MCF 10A (cell line): Measurements from ENCODE around the gene MSH6. TPM values are rescaled to one million over a fixed set of nuclear protein-coding genes. Genes with fewer than 3 reads are reported as not detected.
A peak's percentile ranks its signal among the peaks of the same experiment; 100 is the strongest.

ENCODE experiments used
- BruUV-seq: library from RNA; stranded (reverse); fragments of 400-500 nt; replicated peaks from 2 replicates; lab custom pipeline; 2021; lab: Mats Ljungman, UMichigan
- CTCF ChIA-PET: fragments of 300-600 bp; sonication (Branson Sonifier 250); formaldehyde crosslinking; extraction: SDS; loops from one replicate; lab custom pipeline; 2021; ENCODE audit warnings: antibody characterized with exemption, inconsistent platforms; lab: Yijun Ruan, JAX
- POLR2A ChIA-PET: fragments of 300-600, 350-650 bp; sonication (Branson Sonifier 250); formaldehyde crosslinking; extraction: SDS; loops from one replicate; lab custom pipeline; 2020; ENCODE audit warnings: antibody characterized with exemption, inconsistent platforms; lab: Yijun Ruan, JAX
- DNase-seq: peaks from one replicate; pipeline ENCODE4 v3.0.0-alpha.2; 2018; ENCODE audit not compliant: unreplicated experiment
- H3K27ac Mint-ChIP-seq: one replicate; pipeline ENCODE4 v1.8.0; 2022; ENCODE audit warnings: mild to moderate bottlenecking, low read depth, mixed read lengths; ENCODE audit not compliant: unreplicated experiment
- H3K27me3 Mint-ChIP-seq: one replicate; pipeline ENCODE4 v1.8.0; 2022; ENCODE audit warnings: mixed read lengths; ENCODE audit not compliant: insufficient read depth, unreplicated experiment
- H3K36me3 Mint-ChIP-seq: one replicate; pipeline ENCODE4 v1.8.0; 2022; ENCODE audit warnings: mild to moderate bottlenecking, moderate library complexity, mixed read lengths; ENCODE audit not compliant: insufficient read depth, unreplicated experiment
- H3K4me1 Mint-ChIP-seq: one replicate; pipeline ENCODE4 v1.8.0; 2022; ENCODE audit warnings: mixed read lengths; ENCODE audit not compliant: insufficient read depth, unreplicated experiment
- H3K4me3 Mint-ChIP-seq: one replicate; pipeline ENCODE4 v1.8.0; 2022; ENCODE audit warnings: mild to moderate bottlenecking, moderate library complexity, mixed read lengths; ENCODE audit not compliant: unreplicated experiment
- H3K9me3 Mint-ChIP-seq: one replicate; pipeline ENCODE4 v1.8.0; 2022; ENCODE audit warnings: mixed read lengths; ENCODE audit not compliant: unreplicated experiment
- intact Hi-C: fragments of 100-400 bp; cut with micrococcal nuclease; formaldehyde crosslinking; loops from 2 replicates; pipeline ENCODE4 v1.14.1; 2022
- total RNA-seq: library from RNA; stranded (reverse); gene quantifications from 2 replicates; pipeline ENCODE4 v1.2.3, GENCODE V29; 2022
- TF ChIP-seq, protein P1 (sequence below): fragments of 200-600 bp; IDR thresholded peaks from one replicate; pipeline ENCODE4 v1.8.0; 2022; ENCODE audit warnings: antibody characterized with exemption, mild to moderate bottlenecking; ENCODE audit not compliant: unreplicated experiment

MSH6 gene
- total RNA-seq, 1 experiment from 2014 or later = 45.3 TPM

GRCh38 chr2:47785986-47786385, 3.0 kb downstream of the MSH6 start:
- no peak for DNase-seq
- ChIA-PET CTCF (interaction anchor here (0.6 to 0.9 kb wide), 3 partner anchors 16 to 815 kb away, joined by 3 to 6 read pairs (median 3); no protein-coding TSS in a partner anchor), POLR2A (interaction anchor here (0.8 kb wide), 1 partner anchor 17 kb away, joined by 5 read pairs; no protein-coding TSS in a partner anchor)
- peaks cover 20% of the 10 kb centered on the region for H3K36me3 Mint-ChIP-seq
- TF ChIP-seq, protein P1, sequence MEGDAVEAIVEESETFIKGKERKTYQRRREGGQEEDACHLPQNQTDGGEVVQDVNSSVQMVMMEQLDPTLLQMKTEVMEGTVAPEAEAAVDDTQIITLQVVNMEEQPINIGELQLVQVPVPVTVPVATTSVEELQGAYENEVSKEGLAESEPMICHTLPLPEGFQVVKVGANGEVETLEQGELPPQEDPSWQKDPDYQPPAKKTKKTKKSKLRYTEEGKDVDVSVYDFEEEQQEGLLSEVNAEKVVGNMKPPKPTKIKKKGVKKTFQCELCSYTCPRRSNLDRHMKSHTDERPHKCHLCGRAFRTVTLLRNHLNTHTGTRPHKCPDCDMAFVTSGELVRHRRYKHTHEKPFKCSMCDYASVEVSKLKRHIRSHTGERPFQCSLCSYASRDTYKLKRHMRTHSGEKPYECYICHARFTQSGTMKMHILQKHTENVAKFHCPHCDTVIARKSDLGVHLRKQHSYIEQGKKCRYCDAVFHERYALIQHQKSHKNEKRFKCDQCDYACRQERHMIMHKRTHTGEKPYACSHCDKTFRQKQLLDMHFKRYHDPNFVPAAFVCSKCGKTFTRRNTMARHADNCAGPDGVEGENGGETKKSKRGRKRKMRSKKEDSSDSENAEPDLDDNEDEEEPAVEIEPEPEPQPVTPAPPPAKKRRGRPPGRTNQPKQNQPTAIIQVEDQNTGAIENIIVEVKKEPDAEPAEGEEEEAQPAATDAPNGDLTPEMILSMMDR = no peak
- H3K27ac Mint-ChIP-seq = peak overlapping the region; percentile 59
- peak overlapping the region; percentile 19 for H3K4me3 Mint-ChIP-seq
- H3K4me1 Mint-ChIP-seq = peaks cover 18% of the 10 kb centered on the region
- H3K9me3 Mint-ChIP-seq = peaks cover 7% of the 10 kb centered on the region
- H3K27me3 Mint-ChIP-seq = no peaks in the 10 kb centered on the region
- BruUV-seq = no TSS peak
- intact Hi-C loops = loop anchor here (10.0 kb wide), 1 partner anchor 639 kb away; no protein-coding TSS in a partner anchor

GRCh38 chr2:47796090-47796697, 13.2 kb downstream of the MSH6 start:
- no TSS peak for BruUV-seq
- Mint-ChIP-seq H3K27ac (no peak overlapping the region), H3K4me1 (peaks cover under 1% of the 10 kb centered on the region), H3K4me3 (no peak overlapping the region), H3K36me3 (peaks cover 84% of the 10 kb centered on the region), H3K27me3 (no peaks in the 10 kb centered on the region), H3K9me3 (no peaks in the 10 kb centered on the region)
- ChIA-PET CTCF (interaction anchor here (0.6 to 1.5 kb wide), 5 partner anchors 10 to 1194 kb away, joined by 3 to 4 read pairs (median 3); no protein-coding TSS in a partner anchor), POLR2A (no interaction called here)
- intact Hi-C loops = no loop called here
- DNase-seq = no peak
- TF ChIP-seq, protein P1 = no peak

DNA sequence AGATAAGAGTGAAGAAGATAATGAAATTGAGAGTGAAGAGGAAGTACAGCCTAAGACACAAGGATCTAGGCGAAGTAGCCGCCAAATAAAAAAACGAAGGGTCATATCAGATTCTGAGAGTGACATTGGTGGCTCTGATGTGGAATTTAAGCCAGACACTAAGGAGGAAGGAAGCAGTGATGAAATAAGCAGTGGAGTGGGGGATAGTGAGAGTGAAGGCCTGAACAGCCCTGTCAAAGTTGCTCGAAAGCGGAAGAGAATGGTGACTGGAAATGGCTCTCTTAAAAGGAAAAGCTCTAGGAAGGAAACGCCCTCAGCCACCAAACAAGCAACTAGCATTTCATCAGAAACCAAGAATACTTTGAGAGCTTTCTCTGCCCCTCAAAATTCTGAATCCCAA, 15.7 kb downstream of the MSH6 start:
- H3K4me1 Mint-ChIP-seq = no peaks in the 10 kb centered on the region
- H3K9me3 Mint-ChIP-seq = no peaks in the 10 kb centered on the region
- TF ChIP-seq, protein P1 = no peak
- ChIA-PET POLR2A (no interaction called here), CTCF (interaction anchor here (0.6 kb wide), 1 partner anchor 302 kb away, joined by 3 read pairs; no protein-coding TSS in a partner anchor)
- H3K36me3 Mint-ChIP-seq = peaks cover 99% of the 10 kb centered on the region
- no peak for DNase-seq
- H3K27me3 Mint-ChIP-seq = no peaks in the 10 kb centered on the region
- intact Hi-C loops = no loop called here
- H3K27ac Mint-ChIP-seq = no peak overlapping the region
- TSS peak; percentile 43 for BruUV-seq
- no peak overlapping the region for H3K4me3 Mint-ChIP-seq

DNA sequence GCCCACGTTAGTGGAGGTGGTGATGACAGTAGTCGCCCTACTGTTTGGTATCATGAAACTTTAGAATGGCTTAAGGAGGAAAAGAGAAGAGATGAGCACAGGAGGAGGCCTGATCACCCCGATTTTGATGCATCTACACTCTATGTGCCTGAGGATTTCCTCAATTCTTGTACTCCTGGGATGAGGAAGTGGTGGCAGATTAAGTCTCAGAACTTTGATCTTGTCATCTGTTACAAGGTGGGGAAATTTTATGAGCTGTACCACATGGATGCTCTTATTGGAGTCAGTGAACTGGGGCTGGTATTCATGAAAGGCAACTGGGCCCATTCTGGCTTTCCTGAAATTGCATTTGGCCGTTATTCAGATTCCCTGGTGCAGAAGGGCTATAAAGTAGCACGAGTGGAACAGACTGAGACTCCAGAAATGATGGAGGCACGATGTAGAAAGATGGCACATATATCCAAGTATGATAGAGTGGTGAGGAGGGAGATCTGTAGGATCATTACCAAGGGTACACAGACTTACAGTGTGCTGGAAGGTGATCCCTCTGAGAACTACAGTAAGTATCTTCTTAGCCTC, 16.2 kb downstream of the MSH6 start:
- intact Hi-C loops = no loop called here
- Mint-ChIP-seq H3K4me3 (no peak overlapping the region), H3K36me3 (peaks cover 99% of the 10 kb centered on the region), H3K9me3 (no peaks in the 10 kb centered on the region), H3K27ac (no peak overlapping the region), H3K4me1 (no peaks in the 10 kb centered on the region), H3K27me3 (no peaks in the 10 kb centered on the region)
- ChIA-PET CTCF (interaction anchor here (0.5 to 0.6 kb wide), 3 partner anchors 15 to 343 kb away, joined by 3 read pairs; no protein-coding TSS in a partner anchor), POLR2A (interaction anchor here (1.0 kb wide), 1 partner anchor 16 kb away, joined by 5 read pairs; the partner anchor contains the start of gene MSH6)
- TF ChIP-seq, protein P1 = no peak
- BruUV-seq = no TSS peak
- DNase-seq = no peak
